ENCODE data around the gene BRICD5.

BRICD5 gene

GRCh38 chr16:2180962-2181923 lies 29.4 kb downstream of the BRICD5 start:
- DNase-seq (ENCODE audit: low spot score), result no peak

- no peak for DNase-seq (ENCODE audit: low spot score)
Measured at GRCh38 chr16:2180461-2180860, 30.2 kb downstream of the BRICD5 start.

GRCh38 chr16:2179576-2179975 lies 31.1 kb downstream of the BRICD5 start:
- no peak for DNase-seq (ENCODE audit: low spot score)

GRCh38 chr16:2179107-2179501 lies 31.6 kb downstream of the BRICD5 start:
- no peak for DNase-seq (ENCODE audit: low spot score)

GRCh38 chr16:2178321-2179106 lies 32.1 kb downstream of the BRICD5 start:
- DNase-seq (ENCODE audit: low spot score), result peak; percentile 58

GRCh38 chr16:2177561-2177960 lies 33.1 kb downstream of the BRICD5 start:
- DNase-seq (ENCODE audit: low spot score), result no peak

GRCh38 chr16:2177101-2177500 lies 33.6 kb downstream of the BRICD5 start:
- no peak for DNase-seq (ENCODE audit: low spot score)

- DNase-seq (ENCODE audit: low spot score), result no peak
Measured at GRCh38 chr16:2176047-2176446, 34.6 kb downstream of the BRICD5 start.

- DNase-seq (ENCODE audit: low spot score), result no peak
Measured at GRCh38 chr16:2175454-2175853, 35.2 kb downstream of the BRICD5 start.

GRCh38 chr16:2174396-2175131 lies 36.1 kb downstream of the BRICD5 start:
- DNase-seq (ENCODE audit: low spot score), result no peak

GRCh38 chr16:2173916-2174315 lies 36.7 kb downstream of the BRICD5 start:
- DNase-seq (ENCODE audit: low spot score), result no peak

GRCh38 chr16:2173366-2173765 lies 37.3 kb downstream of the BRICD5 start:
- no peak for DNase-seq (ENCODE audit: low spot score)

- DNase-seq (ENCODE audit: low spot score), result no peak
Measured at GRCh38 chr16:2172688-2173335, 37.9 kb downstream of the BRICD5 start.

GRCh38 chr16:2171601-2172178 lies 39.0 kb downstream of the BRICD5 start:
- no peak for DNase-seq (ENCODE audit: low spot score)

- no peak for DNase-seq (ENCODE audit: low spot score)
Measured at GRCh38 chr16:2170587-2171435, 39.9 kb downstream of the BRICD5 start.

GRCh38 chr16:2170080-2170479 lies 40.6 kb downstream of the BRICD5 start:
- DNase-seq (ENCODE audit: low spot score), result no peak

GRCh38 chr16:2167068-2167638 lies 43.5 kb downstream of the BRICD5 start:
- DNase-seq (ENCODE audit: low spot score), result no peak

- DNase-seq (ENCODE audit: low spot score), result no peak
Measured at GRCh38 chr16:2166263-2167067, 44.2 kb downstream of the BRICD5 start.

- DNase-seq (ENCODE audit: low spot score), result no peak
Measured at GRCh38 chr16:2165861-2166260, 44.8 kb downstream of the BRICD5 start.

Measured in AG20443 (cell line).